ENCODE measurements around the gene PRXL2B. TPM values are rescaled to one million over a fixed set of nuclear protein-coding genes. Genes with fewer than 3 reads are reported as not detected.

The PRXL2B gene
- total RNA-seq, 1 donor from 2014 or later: 26.5 TPM

DNA sequence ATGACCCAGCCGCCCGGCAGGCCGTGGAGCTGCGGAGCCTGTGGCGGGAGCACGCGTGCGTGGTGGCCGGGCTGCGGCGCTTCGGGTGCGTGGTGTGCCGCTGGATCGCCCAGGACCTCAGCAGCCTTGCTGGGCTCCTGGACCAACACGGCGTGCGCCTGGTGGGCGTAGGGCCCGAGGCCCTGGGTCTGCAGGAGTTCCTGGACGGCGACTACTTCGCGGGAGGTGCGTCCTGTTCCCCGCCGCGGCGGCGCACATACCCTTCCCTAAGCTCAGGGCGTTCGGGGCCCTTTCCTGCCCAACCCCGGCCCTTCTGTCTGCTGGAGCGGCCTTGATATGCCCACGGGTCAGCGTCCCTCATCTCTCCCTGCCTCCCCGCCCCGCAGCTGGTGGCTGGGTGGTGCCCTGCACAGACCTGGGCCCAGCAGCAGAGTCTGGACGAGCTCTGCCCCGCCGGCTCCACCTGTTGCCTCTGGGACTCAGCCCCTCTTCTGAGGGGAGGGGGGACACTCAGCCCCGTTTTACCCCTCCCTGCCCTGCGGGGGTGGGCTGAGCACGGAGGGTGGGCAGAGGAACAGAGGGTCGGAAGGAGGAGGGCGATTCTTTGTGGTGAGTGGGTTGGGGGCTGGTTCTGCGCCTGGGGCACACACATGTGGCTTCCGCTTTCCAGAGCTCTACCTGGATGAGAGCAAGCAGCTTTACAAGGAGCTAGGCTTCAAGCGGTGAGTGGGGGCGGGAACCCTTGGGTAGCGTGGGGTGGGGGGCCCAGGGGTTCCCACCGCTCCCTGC is 688 bp downstream of the PRXL2B start:
- peaks cover 15% of the 10 kb centered on the region for H3K36me3 Mint-ChIP-seq (ENCODE audit: low read depth)
- no peak overlapping the region for H3K27ac Mint-ChIP-seq
- H3K27me3 Mint-ChIP-seq (ENCODE audit: low read depth): no peaks in the 10 kb centered on the region
- peak; percentile 29 for DNase-seq (ENCODE audit: low spot score)
- no peaks in the 10 kb centered on the region for H3K9me3 Mint-ChIP-seq
- H3K4me3 Mint-ChIP-seq (ENCODE audit: low read depth): peak overlapping the region; percentile 66
- H3K4me1 Mint-ChIP-seq (ENCODE audit: low read depth): peaks cover 28% of the 10 kb centered on the region
- intact Hi-C loops (cut with micrococcal nuclease): no loop called here

DNA sequence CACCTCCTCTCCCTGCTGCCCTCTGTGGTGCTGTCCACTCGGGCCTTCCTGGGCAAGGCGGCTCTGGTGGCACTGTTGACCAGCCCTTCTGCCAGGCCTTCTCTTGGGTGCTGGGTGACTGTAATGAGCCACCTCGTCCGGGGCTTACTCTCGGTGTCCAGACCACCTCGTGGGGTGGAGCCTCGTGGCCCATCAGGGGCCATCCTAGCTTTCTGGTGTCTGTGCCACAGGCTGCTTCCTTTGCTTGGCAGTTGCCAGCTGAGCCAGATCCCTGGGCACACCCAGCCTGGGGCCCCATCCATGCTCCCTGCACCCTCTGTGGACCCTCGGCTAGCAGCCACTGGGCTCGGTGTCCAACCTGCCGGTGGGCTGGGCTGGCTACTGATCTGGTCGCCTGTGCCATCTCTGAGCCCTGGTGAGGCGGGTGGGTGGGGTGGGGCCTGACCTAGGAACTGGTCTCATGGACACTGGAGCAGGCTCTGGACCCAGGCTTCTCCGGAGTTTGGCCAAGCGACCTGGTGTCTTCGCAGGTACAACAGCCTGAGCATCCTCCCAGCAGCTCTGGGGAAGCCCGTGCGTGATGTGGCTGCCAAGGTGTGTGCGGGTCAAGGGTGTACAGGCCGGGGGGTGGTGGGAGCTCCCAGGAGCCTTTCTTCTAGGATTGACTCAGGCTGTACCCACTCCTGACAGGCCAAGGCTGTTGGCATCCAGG is 1.4 kb downstream of the PRXL2B start:
- Mint-ChIP-seq H3K9me3 (no peaks in the 10 kb centered on the region), H3K27me3 (ENCODE audit: low read depth) (no peaks in the 10 kb centered on the region), H3K4me3 (ENCODE audit: low read depth) (peak overlapping the region; percentile 66), H3K27ac (no peak overlapping the region), H3K36me3 (ENCODE audit: low read depth) (peaks cover 15% of the 10 kb centered on the region), H3K4me1 (ENCODE audit: low read depth) (peaks cover 25% of the 10 kb centered on the region)
- intact Hi-C loops (cut with micrococcal nuclease): no loop called here
- no peak for DNase-seq (ENCODE audit: low spot score)

DNA sequence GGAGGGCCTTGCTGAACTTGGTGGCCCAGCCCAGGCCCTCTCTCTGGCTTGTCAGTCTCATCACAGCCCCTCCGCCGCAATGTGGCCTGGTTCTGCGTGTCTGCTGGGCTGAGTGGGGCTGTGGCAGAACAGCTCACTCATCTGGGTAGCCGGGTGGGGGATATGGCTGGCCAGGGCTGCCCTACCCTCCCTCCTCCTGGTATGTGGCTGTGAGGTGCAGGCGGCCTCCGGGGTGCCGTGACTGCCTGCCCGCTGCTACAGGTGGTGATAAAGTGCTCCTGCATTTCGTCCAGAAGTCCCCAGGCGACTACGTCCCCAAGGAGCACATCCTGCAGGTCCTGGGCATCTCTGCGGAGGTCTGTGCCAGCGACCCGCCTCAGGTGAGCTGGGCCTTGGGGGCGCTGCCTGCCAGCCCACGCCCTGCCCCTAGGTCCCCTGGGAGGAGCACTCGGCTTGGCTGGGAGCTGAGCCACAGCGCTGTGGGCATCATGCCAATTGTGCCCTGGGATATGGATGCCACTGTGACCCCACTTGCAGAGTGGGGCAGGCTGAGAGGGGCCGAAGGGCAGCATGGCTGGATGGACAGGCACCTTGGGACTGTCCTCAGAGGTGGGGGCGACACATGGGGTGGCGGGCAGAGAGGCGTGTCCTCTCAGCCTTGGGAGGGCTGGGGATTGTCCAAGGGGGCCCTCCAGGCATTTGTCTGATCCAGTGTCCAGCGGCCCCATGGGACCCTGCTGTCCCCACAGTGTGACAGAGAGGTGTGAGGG is 2.3 kb downstream of the PRXL2B start:
- Mint-ChIP-seq H3K36me3 (ENCODE audit: low read depth) (peaks cover 15% of the 10 kb centered on the region), H3K27me3 (ENCODE audit: low read depth) (no peaks in the 10 kb centered on the region), H3K4me1 (ENCODE audit: low read depth) (peaks cover 17% of the 10 kb centered on the region), H3K27ac (no peak overlapping the region), H3K9me3 (no peaks in the 10 kb centered on the region), H3K4me3 (ENCODE audit: low read depth) (peak overlapping the region; percentile 30)
- no peak for DNase-seq (ENCODE audit: low spot score)
- intact Hi-C loops (cut with micrococcal nuclease): no loop called here

DNA sequence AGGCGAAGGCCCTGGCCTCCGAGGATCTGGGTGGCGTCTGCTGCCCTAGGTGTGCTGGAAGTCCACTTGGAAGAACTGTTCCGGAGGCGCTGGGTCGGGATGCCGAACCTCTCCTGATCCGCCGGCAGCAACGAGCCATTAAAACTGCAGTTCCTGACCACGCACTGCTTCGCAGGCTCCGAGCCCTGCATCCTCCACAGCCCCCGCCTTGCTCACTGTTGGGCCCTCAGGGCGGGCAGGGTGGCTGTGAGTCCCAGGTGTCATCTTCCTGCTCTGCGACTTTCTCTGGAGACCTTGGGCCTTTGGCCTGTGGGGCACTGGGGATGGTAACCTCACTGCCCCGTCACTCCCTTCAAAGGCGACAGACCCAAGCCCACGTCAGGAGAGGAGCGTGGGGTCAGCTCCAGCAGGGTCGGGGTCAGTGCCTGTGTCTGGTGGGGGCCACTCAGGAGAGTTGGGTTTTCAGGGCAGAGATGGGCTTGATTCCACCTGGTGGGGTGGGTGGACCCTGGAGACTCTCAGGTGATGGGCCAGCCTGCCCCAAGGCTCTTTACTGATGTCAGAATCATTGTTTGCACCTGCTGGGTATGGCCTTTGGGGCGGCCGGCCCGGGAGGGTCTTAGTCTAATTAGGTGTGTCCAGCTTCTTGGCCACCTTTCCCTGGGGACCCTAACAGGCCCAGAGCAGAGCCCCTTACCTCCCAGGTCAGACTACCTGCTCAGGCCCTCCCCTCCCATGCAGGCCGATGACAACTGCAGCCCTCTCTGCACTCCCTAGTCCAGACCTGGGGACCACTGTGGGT is 3.1 kb downstream of the PRXL2B start:
- peaks cover 9% of the 10 kb centered on the region for H3K36me3 Mint-ChIP-seq (ENCODE audit: low read depth)
- H3K4me3 Mint-ChIP-seq (ENCODE audit: low read depth): peak overlapping the region; percentile 26
- DNase-seq (ENCODE audit: low spot score): no peak
- H3K4me1 Mint-ChIP-seq (ENCODE audit: low read depth): peaks cover 9% of the 10 kb centered on the region
- intact Hi-C loops (cut with micrococcal nuclease): no loop called here
- H3K27ac Mint-ChIP-seq: no peak overlapping the region
- no peaks in the 10 kb centered on the region for H3K27me3 Mint-ChIP-seq (ENCODE audit: low read depth)
- H3K9me3 Mint-ChIP-seq: no peaks in the 10 kb centered on the region

DNA sequence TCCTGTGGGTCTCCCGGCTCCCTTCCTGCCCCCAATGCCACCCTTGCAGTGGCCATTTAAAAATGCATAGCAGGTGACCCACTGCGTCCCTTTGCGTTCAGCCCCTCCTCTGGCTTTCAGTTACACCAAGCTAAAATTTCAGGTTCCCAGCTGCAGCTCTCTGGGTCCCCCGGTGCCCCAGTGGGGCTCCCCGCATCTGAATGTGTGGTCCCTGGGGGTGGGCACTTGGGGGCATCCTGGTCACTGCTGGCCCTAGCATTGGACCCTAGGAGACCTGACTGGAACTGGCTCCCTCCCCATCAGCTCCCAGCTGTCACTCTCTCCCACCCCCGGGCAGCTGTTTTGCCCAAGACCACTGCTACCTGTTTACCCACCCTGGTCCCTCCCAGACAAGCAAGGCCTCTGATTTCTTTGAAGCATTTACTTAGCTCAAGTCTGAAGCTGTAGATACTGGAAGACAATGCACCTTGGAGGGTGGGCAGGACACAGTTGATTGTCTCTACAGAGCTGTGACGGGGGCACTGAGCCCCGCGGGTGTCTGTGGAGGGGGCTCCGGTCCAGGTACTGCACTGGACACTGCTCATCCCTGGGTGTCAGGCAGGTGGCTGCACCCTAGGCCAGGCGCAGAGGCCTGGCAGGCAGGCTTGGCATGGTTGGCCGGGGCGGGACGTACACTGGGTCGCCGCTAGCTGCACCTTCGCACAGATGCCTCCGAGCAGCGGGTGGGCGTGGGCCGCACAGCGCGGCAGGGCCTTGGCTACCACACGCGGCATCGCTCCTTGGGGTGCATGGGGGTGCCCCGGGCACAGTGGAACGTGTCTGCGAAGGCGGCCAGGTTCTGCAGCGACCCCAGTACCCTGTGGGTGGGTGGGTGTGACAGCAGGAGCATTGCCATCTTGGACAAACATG is 3.9 kb downstream of the PRXL2B start:
- DNase-seq (ENCODE audit: low spot score): no peak
- H3K9me3 Mint-ChIP-seq: no peaks in the 10 kb centered on the region
- no peaks in the 10 kb centered on the region for H3K27me3 Mint-ChIP-seq (ENCODE audit: low read depth)
- peaks cover 4% of the 10 kb centered on the region for H3K36me3 Mint-ChIP-seq (ENCODE audit: low read depth)
- H3K27ac Mint-ChIP-seq: no peak overlapping the region
- H3K4me3 Mint-ChIP-seq (ENCODE audit: low read depth): no peak overlapping the region
- peaks cover 4% of the 10 kb centered on the region for H3K4me1 Mint-ChIP-seq (ENCODE audit: low read depth)
- intact Hi-C loops (cut with micrococcal nuclease): no loop called here

DNA sequence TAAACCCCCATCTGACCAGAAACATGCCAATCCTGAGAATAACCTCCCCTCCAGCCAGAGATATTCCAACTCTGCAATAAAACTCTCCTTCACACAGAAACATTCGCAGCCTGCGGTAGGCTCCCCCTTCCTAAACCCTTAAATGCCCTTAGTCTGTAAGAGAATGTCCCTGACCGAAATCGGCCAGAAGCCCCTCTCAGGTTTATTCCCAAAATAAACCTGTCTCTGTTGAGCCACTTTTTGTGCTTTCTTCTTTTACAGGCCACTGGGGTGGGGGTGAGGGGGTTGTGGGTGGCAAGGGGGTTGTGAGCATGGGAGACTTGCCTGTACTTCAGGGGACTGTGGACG is 4.6 kb downstream of the PRXL2B start:
- DNase-seq (ENCODE audit: low spot score): no peak
- no peak overlapping the region for H3K4me3 Mint-ChIP-seq (ENCODE audit: low read depth)
- no peaks in the 10 kb centered on the region for H3K27me3 Mint-ChIP-seq (ENCODE audit: low read depth)
- H3K4me1 Mint-ChIP-seq (ENCODE audit: low read depth): peaks cover 4% of the 10 kb centered on the region
- no peak overlapping the region for H3K27ac Mint-ChIP-seq
- intact Hi-C loops (cut with micrococcal nuclease): no loop called here
- H3K9me3 Mint-ChIP-seq: no peaks in the 10 kb centered on the region
- H3K36me3 Mint-ChIP-seq (ENCODE audit: low read depth): peaks cover 4% of the 10 kb centered on the region

DNA sequence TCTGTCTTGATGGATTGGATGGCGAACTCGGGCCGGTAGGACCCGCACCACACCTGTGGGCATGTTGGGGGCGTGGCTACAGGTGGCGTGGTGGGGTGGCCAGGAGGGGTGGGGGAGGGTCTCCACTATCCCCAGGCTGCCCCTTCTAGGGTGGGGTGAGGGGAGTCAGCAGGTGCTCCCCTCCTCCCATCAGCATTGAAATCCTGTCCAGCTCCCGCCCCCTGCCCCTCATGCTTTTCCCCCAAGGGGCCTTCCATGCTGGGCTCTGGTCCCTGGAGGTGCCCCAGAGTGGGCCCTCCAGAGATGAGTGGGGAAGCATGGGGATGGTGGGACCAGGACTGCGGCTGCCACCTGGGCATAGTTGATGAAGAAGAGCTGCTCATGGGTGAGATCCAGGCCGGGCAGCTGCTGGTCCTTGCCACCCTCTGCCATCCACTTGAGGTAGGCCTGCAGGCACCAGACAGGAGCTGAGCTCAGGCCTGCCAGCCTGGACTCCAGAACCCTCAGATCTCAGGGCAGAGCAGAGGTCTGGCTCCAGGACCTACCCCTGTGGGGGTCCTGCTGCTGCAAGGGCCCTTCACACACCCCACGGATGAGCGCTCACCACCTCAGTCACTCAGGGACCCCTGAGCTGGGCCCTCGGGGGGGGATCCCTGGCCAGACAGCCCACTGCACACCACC is 5.1 kb downstream of the PRXL2B start:
- H3K9me3 Mint-ChIP-seq: no peaks in the 10 kb centered on the region
- intact Hi-C loops (cut with micrococcal nuclease): no loop called here
- H3K27ac Mint-ChIP-seq: no peak overlapping the region
- no peaks in the 10 kb centered on the region for H3K27me3 Mint-ChIP-seq (ENCODE audit: low read depth)
- no peak for DNase-seq (ENCODE audit: low spot score)
- H3K36me3 Mint-ChIP-seq (ENCODE audit: low read depth): peaks cover 4% of the 10 kb centered on the region
- no peak overlapping the region for H3K4me3 Mint-ChIP-seq (ENCODE audit: low read depth)
- peaks cover 4% of the 10 kb centered on the region for H3K4me1 Mint-ChIP-seq (ENCODE audit: low read depth)

DNA sequence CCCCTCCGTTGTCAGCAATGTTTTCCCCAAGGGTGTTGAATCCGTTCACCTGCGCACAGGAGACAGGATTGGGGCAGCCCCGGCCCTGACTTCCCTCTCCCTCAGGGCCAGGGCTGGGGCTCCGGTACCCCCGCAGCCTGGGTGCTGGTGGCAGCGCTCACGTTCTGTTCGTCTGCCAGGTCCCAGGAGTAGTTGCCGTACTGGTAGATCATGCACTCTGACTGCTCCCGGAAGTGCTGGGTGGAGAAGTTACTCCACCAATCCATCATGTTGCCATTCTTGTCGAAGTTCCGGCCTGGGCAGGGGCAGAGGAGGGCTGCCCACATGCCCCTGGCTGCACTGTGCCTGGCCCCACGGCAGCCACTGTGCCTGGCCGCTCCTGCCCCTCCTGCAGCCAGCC is 6.1 kb downstream of the PRXL2B start:
- H3K4me1 Mint-ChIP-seq (ENCODE audit: low read depth): peaks cover 2% of the 10 kb centered on the region
- peaks cover 4% of the 10 kb centered on the region for H3K36me3 Mint-ChIP-seq (ENCODE audit: low read depth)
- intact Hi-C loops (cut with micrococcal nuclease): no loop called here
- no peaks in the 10 kb centered on the region for H3K9me3 Mint-ChIP-seq
- H3K4me3 Mint-ChIP-seq (ENCODE audit: low read depth): no peak overlapping the region
- H3K27me3 Mint-ChIP-seq (ENCODE audit: low read depth): no peaks in the 10 kb centered on the region
- no peak overlapping the region for H3K27ac Mint-ChIP-seq
- no peak for DNase-seq (ENCODE audit: low spot score)

DNA sequence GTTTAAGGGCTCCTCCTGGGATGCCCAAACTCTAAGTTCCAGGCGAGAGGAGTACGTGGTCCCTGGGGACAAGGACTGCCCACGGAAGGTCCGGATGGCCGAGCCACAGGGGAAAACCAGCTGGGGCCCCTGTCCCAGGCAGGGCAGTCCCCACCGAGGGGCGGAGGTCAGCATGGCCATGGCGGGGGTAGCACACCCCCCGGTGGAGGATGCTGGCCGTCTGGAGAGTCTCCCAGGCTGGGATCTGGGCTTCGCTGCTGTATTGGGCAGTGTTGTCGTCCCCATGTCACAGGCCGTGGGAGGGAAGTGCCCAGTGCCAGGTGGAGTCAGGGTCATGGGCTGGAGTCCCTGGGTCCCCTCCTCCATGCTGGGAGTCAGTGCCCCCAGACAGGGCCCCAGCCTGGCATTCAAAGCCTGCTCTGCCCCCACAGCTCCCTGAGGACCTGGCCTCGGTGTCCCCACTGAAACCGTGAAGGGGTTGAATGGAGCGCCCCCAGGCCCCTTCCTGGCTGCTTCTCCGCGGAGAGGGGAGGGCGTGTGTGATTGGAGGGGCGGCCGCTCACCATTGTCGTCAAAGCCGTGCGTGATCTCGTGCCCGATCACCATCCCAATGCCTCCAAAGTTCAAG is 6.8 kb downstream of the PRXL2B start:
- H3K27me3 Mint-ChIP-seq (ENCODE audit: low read depth): peaks cover 1% of the 10 kb centered on the region
- H3K36me3 Mint-ChIP-seq (ENCODE audit: low read depth): peaks cover 4% of the 10 kb centered on the region
- H3K9me3 Mint-ChIP-seq: no peaks in the 10 kb centered on the region
- DNase-seq (ENCODE audit: low spot score): no peak
- intact Hi-C loops (cut with micrococcal nuclease): no loop called here
- H3K27ac Mint-ChIP-seq: no peak overlapping the region
- peaks cover 2% of the 10 kb centered on the region for H3K4me1 Mint-ChIP-seq (ENCODE audit: low read depth)
- no peak overlapping the region for H3K4me3 Mint-ChIP-seq (ENCODE audit: low read depth)

DNA sequence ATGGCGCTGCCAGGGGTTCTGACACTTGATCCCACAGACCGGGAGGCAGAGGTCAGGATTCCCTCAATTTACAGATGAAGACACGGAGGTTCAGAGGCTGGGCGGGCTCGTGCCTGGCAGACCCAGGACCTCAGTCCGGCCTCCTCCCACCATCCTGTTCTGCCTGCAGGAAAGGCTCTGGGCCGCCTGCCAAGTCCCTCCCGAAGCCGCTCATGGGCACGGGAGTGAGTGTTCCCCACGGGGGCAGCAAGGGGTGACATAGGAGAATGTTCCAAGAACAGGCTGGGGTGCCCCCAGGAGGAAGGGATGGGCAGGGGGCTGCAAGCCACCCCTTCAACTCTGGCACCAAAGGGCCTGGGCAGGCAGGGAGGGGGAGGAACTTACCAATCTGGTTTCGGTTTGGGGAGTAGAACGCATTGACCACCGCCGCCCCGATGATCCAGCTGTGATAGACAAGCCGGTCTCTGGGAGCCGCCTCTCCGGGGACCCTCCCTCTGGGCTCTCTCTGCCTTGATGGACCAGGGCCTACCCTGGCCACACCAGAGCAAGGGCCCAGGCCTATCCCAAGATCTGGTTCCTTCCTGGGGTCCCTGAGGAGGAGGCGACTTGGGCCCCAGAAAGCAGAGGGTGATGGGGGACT is 7.5 kb downstream of the PRXL2B start:
- Mint-ChIP-seq H3K36me3 (ENCODE audit: low read depth) (peaks cover 4% of the 10 kb centered on the region), H3K27ac (no peak overlapping the region), H3K9me3 (no peaks in the 10 kb centered on the region), H3K4me1 (ENCODE audit: low read depth) (peaks cover 2% of the 10 kb centered on the region), H3K4me3 (ENCODE audit: low read depth) (no peak overlapping the region), H3K27me3 (ENCODE audit: low read depth) (peaks cover 4% of the 10 kb centered on the region)
- intact Hi-C loops (cut with micrococcal nuclease): no loop called here
- no peak for DNase-seq (ENCODE audit: low spot score)
